ENCODE data around the gene THAP3.
"Not testable (repeated sequence)": the region's sequence is repeated elsewhere in the genome, so short reads cannot be mapped to it uniquely, and the experiment has no call there.

THAP3 gene

GRCh38 chr1:6596886-6597776 lies 27.5 kb upstream of the THAP3 start:
- FAIRE-seq (no peak), DNase-seq (ENCODE audit: insufficient read length, low spot score) (no peak)
- TF ChIP-seq CTCF (IDR thresholded peaks at IDR 0.05; ENCODE audit: insufficient read depth, missing control alignments), result no peak

DNA sequence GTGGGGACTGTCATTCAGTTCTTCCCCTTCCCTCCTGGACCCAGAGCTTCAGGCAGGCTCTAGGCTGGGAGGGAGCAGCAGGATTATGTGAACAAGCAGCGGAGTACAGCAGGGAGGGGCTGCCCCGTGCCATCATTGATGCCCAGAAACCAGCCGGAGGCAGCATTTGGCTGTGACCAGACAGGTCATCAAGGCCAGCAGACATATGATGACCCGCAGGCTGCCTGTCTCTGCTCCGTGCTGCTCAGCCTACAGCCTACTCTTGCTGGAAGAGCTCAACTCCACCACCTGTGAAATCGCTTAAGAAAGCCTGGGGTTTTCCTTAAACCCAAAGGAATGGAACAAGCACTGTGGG lies 26.9 kb upstream of the THAP3 start:
- FAIRE-seq, result no peak
- TF ChIP-seq CTCF (IDR thresholded peaks at IDR 0.05; ENCODE audit: insufficient read depth, missing control alignments), result no peak
- DNase-seq (ENCODE audit: insufficient read length, low spot score), result no peak

GRCh38 chr1:6599141-6599975 lies 25.3 kb upstream of the THAP3 start:
- no peak for TF ChIP-seq CTCF (IDR thresholded peaks at IDR 0.05; ENCODE audit: insufficient read depth, missing control alignments)
- DNase-seq (ENCODE audit: insufficient read length, low spot score) (no peak), FAIRE-seq (no peak)

- not testable (repeated sequence) for DNase-seq (ENCODE audit: insufficient read length, low spot score); FAIRE-seq
Observed at GRCh38 chr1:6599991-6600390, 24.7 kb upstream of the THAP3 start.

DNA sequence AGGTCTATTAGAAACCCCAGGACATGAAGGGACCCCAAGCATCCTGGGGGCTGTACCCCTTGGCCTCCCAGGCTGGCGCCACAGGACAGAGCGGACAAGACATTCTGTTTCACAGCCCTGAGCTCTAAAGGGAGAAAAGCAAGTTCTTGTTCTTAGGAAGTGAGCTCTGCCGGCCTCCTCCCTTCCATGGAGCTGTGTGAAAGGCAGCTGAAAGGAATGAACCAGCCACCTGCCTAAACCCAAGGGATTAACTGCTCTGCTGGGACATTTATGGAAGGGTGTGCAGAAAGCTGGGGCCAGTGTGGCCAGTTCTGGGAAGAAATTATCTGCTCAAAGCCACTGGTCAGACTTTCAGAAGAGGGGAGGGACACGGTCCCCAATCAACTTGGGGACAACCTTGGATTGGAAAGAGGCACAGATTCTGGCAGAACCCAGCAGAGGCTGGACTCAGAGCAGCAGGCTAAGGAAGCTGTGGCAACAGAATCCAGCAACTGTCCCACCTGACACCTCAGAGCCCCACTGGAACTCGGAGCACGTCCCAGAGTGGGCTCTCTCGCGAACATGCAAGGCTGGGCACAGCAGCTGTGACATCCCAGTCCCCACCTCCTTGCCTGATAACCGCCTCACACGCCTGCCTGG lies 24.1 kb upstream of the THAP3 start:
- FAIRE-seq (no peak), DNase-seq (ENCODE audit: insufficient read length, low spot score) (no peak)
- no peak for TF ChIP-seq CTCF (IDR thresholded peaks at IDR 0.05; ENCODE audit: insufficient read depth, missing control alignments)

- DNase-seq (ENCODE audit: insufficient read length, low spot score) (no peak), FAIRE-seq (no peak)
- TF ChIP-seq CTCF (IDR thresholded peaks at IDR 0.05; ENCODE audit: insufficient read depth, missing control alignments), result no peak
Observed at GRCh38 chr1:6601049-6601922, 23.4 kb upstream of the THAP3 start.
